GM21360 (cell line): ENCODE results near the gene TMPRSS7.
"Not testable (repeated sequence)": the region's sequence is repeated elsewhere in the genome, so short reads cannot be mapped to it uniquely, and the experiment has no call there.

Source experiments
- ATAC-seq: cut with Tn5 transposase; IDR thresholded peaks from one replicate; pipeline ENCODE4 v1.9.1; 2021; ENCODE audit warnings: mild to moderate bottlenecking, moderate library complexity; ENCODE audit not compliant: unreplicated experiment

The TMPRSS7 gene

DNA sequence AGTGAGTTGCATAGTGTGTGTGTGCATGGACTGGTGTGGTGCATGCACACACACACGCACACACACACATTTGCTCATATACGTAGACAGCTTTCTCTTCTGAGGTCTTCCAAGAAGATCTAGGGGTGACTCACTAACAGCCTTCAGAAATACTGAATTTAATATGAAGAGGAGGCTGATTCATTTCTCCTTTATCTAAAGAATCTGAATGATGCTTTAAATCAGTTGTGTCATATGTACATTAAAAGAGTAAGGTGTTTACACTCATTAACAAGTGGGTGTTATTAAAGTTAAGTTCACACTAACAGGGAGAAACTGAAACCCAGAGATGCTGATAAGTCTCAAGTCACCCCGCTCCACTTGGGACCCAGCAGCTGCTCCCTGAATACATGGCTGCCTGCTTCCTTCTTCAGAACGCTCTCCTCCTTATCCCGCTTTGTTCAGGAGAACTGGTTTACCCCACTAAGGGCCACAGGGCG is 22.0 kb downstream of the TMPRSS7 start:
- no peak for ATAC-seq

DNA sequence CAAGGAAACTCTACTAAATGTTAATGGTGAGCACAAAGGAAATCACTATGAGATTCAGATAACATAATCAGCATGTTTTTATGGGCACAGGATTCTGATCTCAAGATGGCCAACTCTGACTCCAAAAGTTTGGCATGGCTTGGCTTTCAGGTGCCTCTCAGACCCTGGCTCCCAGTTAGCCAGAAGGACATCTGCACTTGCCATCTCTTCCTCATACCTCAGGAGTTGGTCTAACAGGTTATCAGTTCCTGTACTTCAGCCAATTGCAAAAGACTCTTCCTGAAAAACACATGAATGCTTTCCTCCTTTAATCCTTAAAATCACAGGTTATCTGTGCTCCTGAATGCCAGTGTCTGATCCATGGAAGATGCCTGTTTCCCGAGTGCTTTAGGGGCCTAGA is 25.0 kb downstream of the TMPRSS7 start:
- no peak for ATAC-seq

DNA sequence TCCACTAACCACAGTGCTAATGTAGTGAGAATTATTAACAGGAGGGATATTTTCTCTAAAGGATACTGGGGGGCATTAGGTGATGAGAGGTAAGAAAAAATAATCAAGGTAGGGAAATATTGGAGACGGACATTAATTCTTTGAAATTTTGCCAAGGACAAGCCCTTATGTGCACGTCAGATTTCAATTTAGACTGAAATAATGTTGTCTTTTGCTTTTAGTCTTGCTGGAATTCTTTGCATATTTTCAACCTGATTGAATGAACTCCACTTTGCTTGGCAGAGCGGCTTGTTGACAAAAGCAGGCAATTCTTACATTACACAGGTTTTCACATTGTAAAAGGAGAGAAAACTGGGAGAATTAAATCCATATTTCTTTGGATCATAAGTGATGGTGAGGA is 26.6 kb downstream of the TMPRSS7 start:
- ATAC-seq: no peak

DNA sequence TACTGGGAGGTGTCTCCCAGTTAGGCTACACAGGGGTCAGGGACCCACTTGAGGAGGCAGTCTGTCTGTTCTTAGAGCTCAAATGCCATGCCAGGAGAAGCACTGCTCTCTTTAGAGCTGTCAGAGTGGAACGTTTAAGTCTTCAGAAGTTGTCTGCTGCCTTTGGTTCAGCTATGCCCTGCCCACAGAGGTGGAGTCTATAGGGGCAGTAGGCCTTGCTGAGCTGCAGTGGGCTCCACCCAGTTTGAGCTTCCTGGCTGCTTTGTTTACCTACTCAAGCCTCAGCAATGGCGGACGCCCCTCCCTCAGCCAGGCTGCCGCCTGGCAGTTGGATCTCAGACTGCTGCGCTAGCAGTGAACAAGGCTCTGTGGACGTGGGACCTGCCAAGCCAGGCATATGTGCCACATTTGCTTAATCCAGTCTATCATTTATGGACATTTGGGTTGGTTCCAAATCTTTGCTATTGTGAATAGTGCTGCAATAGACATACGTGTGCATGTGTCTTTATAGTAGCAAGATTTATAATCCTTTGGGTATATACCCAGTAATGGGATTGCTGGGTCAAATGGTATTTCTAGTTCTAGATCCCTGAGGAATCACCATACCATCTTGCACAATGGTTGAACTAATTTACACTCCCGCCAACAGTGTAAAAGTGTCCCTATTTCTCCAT is 38.0 kb downstream of the TMPRSS7 start:
- not testable (repeated sequence) for ATAC-seq

DNA sequence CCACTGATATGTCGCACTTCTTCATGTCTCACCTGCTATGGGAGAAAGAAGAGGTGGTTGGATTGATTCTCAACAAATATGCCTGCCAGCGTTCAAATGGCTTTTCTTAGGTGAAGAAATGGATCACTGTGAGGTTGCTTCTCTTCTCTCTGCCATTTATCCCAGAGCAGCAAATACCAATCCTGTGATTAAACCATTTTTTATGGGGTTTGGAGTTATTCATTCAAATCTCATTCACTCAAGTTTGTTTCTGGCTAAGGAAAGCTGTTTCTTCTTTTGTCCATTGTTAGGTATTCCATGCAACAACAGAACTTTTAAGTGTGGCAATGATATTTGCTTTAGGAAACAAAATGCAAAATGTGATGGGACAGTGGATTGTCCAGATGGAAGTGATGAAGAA is 39.5 kb downstream of the TMPRSS7 start:
- no peak for ATAC-seq

DNA sequence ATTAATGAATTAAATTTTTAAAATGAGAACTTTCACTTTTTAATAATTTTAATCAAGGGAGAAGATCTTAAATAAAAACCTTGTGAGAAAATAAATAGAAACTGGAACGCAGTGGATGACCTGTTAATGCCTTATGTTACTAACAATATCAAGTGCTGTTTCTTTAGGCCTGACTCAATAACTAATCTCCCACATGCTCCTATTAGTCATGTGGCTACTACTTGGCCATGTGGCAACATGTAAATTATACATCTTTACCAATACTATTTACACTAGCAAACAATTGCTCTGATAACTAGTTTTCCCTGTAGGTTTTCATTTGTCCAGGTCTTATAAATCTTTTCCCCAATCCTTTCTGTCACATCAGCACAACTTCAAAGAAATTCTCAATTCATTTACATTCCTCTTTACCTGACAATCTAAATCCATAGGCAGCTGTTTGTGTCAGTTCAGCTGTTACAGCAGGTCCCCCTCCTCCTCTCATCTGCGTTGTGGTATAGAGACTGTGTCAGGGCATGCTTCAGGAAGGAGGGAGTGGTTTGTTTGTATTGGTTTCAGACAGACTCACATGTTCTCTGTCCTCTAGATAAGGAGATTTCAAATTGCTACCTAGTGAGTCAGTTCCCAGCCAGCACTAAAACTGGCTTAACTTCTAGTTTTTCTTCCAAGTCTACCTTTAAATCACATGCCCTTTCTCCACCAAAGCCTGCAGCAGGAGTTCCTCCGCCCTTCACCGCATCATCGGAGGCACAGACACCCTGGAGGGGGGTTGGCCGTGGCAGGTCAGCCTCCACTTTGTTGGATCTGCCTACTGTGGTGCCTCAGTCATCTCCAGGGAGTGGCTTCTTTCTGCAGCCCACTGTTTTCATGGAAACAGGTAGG is 40.3 kb downstream of the TMPRSS7 start:
- peak; percentile 90 for ATAC-seq

DNA sequence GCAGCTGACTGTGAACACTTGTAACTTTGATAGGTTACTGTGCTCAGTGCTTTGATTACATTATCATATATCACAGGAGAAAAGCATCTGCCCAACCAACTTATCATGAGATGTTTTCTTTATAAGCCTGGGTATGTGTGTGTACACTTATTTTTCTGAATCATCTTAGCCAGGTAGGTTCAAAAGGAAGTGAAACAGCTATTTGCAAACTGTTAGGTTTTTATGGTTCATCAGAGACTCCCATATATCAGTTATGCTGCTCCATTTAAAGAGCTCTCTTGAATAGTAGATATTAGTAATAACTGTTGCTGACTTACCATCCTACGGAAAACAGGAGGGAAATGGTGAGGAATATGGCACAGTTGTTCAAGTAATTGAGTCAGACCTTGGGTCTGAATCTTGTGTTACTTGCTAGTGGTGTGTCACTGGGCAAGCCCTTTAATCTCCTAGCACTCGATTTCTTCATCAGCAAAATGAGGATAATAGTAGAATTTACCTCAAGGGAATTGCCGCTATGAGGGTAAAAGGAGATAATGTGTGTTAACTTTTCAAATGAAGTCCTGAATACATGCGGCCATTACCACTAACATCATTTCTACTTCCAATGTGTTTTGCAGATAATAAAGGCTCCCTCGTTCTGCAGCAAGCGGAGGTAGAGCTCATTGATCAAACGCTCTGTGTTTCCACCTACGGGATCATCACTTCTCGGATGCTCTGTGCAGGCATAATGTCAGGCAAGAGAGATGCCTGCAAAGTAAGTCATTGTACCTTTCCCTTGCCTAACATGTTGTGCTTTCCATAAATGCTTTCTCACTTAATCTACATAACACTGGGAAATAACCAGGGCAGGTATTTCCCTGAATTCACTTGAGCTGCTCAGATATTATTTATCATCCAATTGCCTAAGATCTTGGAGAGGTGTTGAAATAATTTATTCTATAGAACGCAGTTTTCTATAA is 43.9 kb downstream of the TMPRSS7 start:
- no peak for ATAC-seq

DNA sequence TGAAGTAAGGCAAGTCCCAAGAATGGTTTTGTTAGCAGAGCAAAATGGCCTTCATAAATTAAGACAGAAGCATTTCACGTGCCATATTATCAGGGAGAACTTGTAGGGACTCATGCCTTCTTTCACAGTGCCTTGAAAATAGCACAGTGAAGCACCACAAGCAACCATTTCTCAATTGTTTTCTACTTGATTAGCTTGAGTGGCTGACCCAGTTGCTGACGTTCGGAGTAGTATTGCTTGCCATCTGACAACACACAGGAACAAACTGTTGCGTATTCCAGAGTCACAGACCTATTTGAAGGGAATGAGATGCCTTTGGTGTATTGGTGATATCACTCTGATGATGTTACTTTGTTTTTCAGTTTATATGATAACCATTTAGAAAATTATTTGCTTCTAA is 48.7 kb downstream of the TMPRSS7 start:
- ATAC-seq: no peak

DNA sequence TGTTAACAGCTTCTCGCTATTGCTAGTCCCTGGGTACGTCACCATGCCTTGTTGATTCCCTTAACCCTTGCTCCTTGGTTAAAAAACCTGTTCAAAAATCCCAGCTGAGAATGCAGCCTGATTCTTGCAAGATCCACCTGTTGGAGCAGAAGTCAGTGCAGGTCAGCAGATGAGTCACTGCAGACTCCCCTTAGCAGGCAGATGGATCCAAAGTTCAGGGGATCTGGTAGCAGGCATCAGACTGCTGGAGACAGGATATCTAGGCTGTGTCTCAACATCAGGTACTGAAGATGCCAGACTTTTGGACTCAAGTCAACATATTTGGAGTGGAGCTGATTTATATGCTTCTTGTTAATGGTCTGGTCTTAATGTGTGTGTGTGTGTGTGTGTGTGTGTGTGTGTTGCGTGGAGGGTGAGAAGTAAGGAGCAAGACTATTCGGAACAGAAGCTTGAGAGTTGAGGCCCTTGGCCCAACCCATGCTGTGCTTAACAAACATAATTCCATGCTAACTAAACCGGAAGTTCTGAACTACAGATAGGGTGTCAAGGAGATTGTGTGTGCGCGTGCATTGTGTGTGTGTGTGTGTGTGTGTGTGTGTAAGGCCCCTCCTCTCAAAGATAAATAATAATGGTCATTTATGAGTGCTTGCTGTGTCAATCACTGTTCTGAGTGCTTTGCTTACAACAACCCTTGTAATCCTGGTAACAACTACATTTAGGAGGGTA is 50.6 kb downstream of the TMPRSS7 start:
- no peak for ATAC-seq

DNA sequence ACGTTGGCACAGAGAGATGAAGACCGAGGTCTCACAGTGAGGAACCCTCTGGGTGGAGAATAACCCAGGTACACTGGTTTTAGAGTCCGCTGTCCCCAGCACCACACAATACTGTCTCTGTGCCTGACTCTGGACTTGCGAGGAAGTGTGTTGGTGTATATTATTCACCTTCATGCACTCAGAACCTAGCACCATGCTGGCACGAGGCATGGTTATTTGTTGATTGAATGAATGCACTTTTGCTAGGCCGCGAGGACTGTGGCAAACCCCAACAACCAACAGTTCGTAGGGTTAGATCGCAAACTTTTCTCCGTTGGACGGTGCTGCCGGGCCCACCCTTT is 51.2 kb downstream of the TMPRSS7 start:
- no peak for ATAC-seq

DNA sequence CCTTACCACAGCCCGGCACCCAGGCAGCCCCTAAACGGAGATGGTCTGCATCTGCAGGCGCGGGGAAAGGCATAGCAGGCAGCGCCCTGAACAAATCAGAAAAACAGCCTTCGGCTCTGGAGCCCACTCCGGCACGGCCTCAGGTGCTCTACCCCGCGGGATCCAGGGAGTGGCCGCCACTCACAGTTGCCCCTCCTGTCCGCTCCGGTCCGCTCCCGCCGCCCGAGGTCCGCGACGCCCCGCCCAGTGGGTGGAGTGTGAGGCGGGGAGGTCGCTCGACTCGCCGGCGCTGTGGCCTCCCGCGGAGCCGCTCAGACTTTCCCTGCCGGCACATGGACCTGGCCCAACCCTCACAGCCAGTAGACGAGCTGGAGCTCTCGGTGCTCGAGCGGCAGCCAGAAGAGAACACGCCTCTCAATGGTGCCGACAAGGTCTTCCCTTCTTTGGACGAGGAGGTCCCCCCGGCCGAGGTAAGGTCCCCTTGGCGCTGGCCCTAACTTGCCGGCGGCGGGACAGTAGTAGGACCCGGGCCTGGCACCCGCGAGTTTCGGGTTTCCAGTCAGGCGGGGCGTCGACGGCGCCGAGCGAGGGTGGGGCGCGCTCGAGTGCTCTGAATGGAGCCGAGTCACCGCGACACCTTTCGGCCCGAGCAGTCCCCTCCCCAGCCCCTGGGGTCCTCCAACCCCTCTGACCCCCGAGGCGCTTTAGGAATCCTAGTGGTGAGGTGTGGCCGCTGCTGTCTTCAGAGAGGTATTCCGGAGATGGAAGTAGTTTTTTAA is 51.7 kb downstream of the TMPRSS7 start, which contains the start of gene C3orf52:
Gene C3orf52, plus strand, starts transcription at position 314 of the 779 bp plus-strand sequence. Its CDS starts 19 bp downstream, at position 333.
- peak; percentile 80 for ATAC-seq

DNA sequence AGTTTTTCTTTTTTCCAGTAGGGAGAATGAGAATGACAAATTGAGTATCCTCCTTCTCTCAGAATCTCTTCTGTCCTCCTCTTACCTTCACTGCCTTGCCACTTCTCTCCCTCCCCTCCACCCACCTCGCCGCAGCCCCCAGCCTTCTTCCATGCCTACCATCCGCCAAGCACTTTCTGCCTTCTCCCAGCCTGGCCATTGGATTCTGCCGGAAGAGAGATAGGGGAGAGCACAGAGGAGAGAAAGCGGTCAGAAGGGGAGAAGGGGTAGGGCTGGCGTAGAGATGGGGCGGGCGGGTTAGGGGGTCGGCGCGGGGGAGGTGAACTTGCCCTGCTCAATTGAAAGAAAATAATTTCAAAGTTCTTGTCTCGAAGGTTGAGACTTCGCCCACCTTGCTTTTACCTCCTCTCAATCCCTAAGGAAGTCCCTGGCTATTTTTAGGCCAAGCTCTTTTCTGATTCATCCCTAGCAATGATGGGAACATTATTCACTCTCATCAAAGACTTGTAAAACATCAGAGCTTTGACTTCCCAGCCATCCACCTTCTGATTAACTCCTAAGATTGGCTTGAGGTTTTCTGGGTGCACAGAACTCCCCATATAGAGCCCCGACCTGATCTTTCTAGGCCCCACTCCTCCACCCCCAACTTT is 52.5 kb downstream of the TMPRSS7 start:
- ATAC-seq: no peak

DNA sequence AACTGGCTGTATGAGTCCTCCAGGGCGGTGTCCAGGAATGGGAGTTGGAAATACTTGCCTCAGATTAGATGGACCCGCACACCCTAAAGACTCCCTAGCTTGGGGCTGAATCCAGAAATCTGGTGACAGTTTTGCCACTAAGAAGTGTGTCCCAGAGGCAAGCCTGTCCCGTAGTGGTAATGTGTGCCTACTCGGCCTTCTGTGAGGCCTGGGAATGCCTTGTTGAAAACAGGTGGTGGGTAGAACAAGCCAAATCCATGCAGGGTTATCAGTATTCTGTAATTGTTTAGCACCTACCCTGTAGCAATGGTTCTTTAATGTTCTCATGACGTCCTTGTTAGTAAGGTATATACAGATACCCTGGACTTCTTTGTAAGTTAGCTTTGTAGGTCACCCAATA is 53.2 kb downstream of the TMPRSS7 start:
- no peak for ATAC-seq

DNA sequence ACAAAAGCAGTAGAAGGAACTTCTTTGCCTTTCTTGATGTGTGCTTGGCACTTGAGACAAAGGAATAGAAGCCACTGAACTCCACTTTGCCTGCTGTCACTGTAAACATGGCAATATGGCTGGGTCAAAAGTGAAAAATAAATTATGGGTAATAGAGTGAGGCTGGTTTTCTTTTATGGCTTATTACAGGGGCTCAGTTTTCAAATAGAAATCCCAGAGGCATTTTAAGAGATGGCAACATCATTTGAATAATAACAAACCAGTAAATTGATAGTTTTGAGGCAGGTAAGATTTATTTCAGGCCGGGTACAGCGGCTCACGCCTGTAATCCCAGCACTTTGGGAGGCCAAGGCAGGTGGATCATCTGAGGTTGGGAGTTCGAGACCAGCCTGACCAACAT is 54.4 kb downstream of the TMPRSS7 start:
- ATAC-seq: no peak

DNA sequence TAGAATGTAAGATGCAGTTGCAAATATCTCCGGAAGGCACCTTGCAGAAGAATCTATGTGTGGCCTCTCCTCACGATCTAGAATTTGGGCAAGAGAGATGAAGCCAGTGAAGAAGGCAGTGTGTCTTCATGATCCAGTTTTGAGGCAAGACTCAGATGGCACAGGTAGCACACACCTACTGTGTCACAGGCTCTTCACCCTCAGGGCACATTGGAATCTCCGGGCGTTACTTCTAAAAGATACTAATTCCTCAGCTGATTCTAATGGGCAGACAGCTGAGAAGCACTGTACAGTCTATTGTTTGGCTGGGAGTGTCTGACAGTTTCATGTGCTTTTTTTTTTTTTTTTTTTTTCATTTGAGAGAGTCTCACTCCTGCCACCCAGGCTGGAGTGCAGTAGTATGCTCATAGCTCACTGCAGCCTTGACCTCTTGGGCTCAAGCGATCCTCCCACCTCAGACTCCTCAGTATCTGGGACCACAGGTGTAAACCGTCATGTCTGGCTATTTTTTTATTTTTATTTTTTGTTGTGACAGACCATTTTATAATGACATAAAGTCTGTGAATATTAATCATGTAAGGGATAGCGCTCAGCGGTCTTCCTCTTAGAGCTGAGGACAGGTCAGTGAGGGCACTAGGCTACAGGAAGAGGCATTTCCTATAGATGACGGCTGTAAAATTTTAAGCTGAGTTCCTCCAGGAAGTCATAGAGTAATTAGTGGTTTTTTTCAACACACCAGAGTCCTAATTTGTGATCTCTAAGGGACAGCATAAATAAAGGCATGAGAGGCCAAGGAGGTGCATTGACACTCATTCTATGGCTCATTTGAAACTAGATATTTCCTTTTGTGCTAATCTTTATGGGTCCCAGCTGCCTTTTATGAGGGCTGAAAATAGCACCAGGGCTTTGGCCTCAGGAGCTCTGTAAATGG is 55.7 kb downstream of the TMPRSS7 start:
- ATAC-seq: no peak

DNA sequence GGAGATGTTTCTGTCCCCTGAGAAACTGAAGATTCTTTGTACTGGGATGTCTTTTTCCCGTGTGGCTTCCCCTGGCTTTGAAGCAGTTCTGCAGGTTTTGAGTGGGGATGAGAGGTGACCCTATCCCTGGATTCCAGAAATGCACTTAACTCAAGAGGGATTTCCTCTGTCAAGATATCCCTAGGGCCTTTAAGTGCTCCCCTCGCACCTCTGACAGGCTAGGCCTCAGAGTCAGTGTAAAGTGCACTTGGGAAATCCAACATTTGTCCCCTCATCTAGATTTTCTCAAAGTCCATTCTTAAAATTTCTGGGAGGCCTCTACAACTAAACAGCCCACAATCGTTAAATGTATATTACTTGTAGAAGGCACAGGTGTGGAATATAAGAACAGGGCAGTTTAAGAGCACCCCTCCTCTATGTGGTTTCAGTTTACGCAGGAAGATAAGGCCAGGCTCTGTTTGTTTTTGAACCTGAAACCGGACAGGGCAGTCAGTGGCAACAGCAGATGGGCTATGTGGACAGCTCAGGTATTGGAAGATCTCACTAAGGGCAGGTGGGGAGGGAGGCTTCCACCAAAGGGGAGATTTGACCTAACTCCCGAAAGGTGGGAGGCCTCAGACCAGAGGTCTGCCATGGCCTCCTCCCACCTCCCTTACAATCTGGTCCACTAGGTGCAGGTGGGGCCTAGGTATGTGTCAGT is 56.5 kb downstream of the TMPRSS7 start:
- no peak for ATAC-seq

DNA sequence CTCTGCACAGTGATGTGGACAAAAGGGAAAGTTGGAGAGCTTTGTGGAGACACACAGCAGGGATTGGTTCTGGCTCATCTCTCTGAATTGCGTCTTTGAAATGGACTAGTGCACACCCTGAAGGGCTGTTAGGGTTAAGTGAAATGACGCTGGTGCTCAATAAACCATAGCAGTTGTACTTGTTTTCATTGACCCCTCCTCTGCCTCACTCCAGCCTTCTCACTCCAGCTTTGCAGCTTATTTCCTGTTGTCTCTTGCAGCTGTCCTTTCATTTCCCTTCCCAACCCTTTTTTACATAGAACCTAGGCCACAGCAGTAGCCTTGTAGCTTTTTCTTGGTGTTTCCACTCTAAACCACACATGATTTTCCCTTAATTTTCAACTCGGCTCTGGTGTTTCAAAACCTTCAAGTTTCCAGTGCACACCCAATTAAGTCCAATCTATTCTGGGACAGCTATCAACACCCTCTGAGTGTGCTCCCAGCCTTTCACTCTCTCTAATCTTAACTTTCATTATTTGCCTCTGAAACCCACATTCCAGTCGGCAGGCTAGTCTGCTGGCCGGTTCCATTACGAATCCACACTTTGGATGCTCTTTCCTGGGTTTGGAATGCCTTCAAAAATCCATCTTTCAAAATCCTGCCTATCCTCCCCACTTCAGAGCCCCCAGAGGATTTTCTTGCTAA is 58.1 kb downstream of the TMPRSS7 start:
- ATAC-seq: peak; percentile 71
